ENCODE data around the gene MALAT1. TPM values are rescaled to one million over a fixed set of nuclear protein-coding genes. Genes with fewer than 3 reads are reported as not detected.
A peak's percentile ranks its signal among the peaks of the same experiment; 100 is the strongest.

Gene MALAT1
- total and polyA plus RNA-seq, 2 experiments from 2014 or later = 2,206 to 6,020 TPM

- peak; percentile 12 for ATAC-seq
- no peak overlapping the region for H3K27ac Mint-ChIP-seq
- no peaks in the 10 kb centered on the region for H3K27me3 ChIP-seq (ENCODE audit: insufficient read depth)
- no peaks in the 10 kb centered on the region for H3K9me2 ChIP-seq (ENCODE audit: insufficient read depth)
- no peak overlapping the region for H3K4me3 Mint-ChIP-seq
- DNase-seq (ENCODE audit: low spot score) = peak; percentile 72
- TF ChIP-seq, protein P1, sequence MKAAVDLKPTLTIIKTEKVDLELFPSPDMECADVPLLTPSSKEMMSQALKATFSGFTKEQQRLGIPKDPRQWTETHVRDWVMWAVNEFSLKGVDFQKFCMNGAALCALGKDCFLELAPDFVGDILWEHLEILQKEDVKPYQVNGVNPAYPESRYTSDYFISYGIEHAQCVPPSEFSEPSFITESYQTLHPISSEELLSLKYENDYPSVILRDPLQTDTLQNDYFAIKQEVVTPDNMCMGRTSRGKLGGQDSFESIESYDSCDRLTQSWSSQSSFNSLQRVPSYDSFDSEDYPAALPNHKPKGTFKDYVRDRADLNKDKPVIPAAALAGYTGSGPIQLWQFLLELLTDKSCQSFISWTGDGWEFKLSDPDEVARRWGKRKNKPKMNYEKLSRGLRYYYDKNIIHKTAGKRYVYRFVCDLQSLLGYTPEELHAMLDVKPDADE (IDR thresholded peaks at IDR 0.05) = no peak
- TF ChIP-seq CTCF (conservative IDR thresholded peaks at IDR 0.05; ENCODE audit: low read depth in 2 of 2) (no peak), STAT1 (IDR thresholded peaks at IDR 0.05; ENCODE audit: unreplicated experiment) (no peak), CREB1 (CRISPR knock-in tag; IDR thresholded peaks at IDR 0.05; ENCODE audit: low read depth) (no peak), JUNB (IDR thresholded peaks at IDR 0.05; ENCODE audit: unreplicated experiment) (no peak), ZNF462 (CRISPR knock-in tag; IDR thresholded peaks at IDR 0.05) (no peak), EZH2phosphoT487 (IDR thresholded peaks at IDR 0.05; ENCODE audit: unreplicated experiment) (no peak), NANOG (IDR thresholded peaks at IDR 0.05; ENCODE audit: borderline replicate concordance) (no peak), ZNF331 (CRISPR knock-in tag; IDR thresholded peaks at IDR 0.05; ENCODE audit: low read depth) (no peak), ZNF114 (CRISPR knock-in tag; IDR thresholded peaks at IDR 0.05) (no peak), REST (IDR thresholded peaks at IDR 0.05; ENCODE audit: unreplicated experiment) (no peak), EZH2 (IDR thresholded peaks at IDR 0.05; ENCODE audit: low read depth, unreplicated experiment) (no peak), POLR2AphosphoS5 (IDR thresholded peaks at IDR 0.05; ENCODE audit: low read depth) (no peak)
- H3K4me1 ChIP-seq (ENCODE audit: insufficient read depth) = peaks cover 23% of the 10 kb centered on the region
- H4K20me1 ChIP-seq (replicated peaks; ENCODE audit: insufficient read depth) = peaks cover 38% of the 10 kb centered on the region
- H3K27me3 Mint-ChIP-seq (ENCODE audit: insufficient read depth, low read depth, poor library complexity) = peaks cover 20% of the 10 kb centered on the region
- no peak overlapping the region for H2AFZ ChIP-seq
- peaks cover 51% of the 10 kb centered on the region for H3K79me2 ChIP-seq (replicated peaks; ENCODE audit: insufficient read depth)
- H3K4me1 Mint-ChIP-seq = peaks cover 25% of the 10 kb centered on the region
- peak overlapping the region; percentile 65 for H3K4me3 ChIP-seq
- H3K4me2 ChIP-seq = peak overlapping the region; percentile 84
- peaks cover 26% of the 10 kb centered on the region for H3K36me3 ChIP-seq (ENCODE audit: insufficient read depth)
- H3K36me3 Mint-ChIP-seq (ENCODE audit: low read depth) = no peaks in the 10 kb centered on the region
- peak overlapping the region; percentile 100 for H3K27ac ChIP-seq (ENCODE audit: low read depth)
- H3F3A ChIP-seq (replicated peaks; ENCODE audit: low read depth) = peaks cover 44% of the 10 kb centered on the region
- H3K9me3 Mint-ChIP-seq = peaks cover 8% of the 10 kb centered on the region; the same call in 2 of the 3 replicates
These were observed 661 bp upstream of the MALAT1 start for GRCh38 chr11:65498042-65498726.

Measured in GM23338 (cell line).